Muscle layer of colon (tissue), 2 donors: ENCODE data around the gene PODXL.

ENCODE experiments used
- H3K27ac ChIP-seq: one replicate; pipeline ENCODE4 v1.7.0; 2013; ENCODE audit warnings: low read depth, mild to moderate bottlenecking, low read length, moderate library complexity
- H3K27me3 ChIP-seq, 2 donors: one replicate each; pipeline ENCODE4 v1.7.0; 2013; ENCODE audit warnings: low read length in 2 of 2, mild to moderate bottlenecking in 2 of 2; ENCODE audit not compliant: insufficient read depth in 2 of 2, control insufficient read depth in 1 of 2
- H3K36me3 ChIP-seq: one replicate; pipeline ENCODE4 v1.7.0; 2013; ENCODE audit warnings: mild to moderate bottlenecking, low read length; ENCODE audit not compliant: insufficient read depth
- H3K4me1 ChIP-seq: one replicate; pipeline ENCODE4 v1.7.0; 2013; ENCODE audit warnings: mild to moderate bottlenecking, low read length; ENCODE audit not compliant: insufficient read depth
- H3K4me3 ChIP-seq, 2 donors: one replicate each; pipeline ENCODE4 v1.7.0; 2013; ENCODE audit warnings: low read length in 2 of 2, low read depth in 1 of 2, mild to moderate bottlenecking in 1 of 2, moderate library complexity in 1 of 2
- H3K9ac ChIP-seq: one replicate; pipeline ENCODE4 v1.7.0; 2013; ENCODE audit warnings: low read length
- H3K9me3 ChIP-seq: one replicate; pipeline ENCODE4 v1.7.0; 2013; ENCODE audit warnings: mild to moderate bottlenecking, low read length
- donor health status: abdominal sarcoma.
- donor health status: Adenocarcinoma of cecum.

Gene PODXL

DNA sequence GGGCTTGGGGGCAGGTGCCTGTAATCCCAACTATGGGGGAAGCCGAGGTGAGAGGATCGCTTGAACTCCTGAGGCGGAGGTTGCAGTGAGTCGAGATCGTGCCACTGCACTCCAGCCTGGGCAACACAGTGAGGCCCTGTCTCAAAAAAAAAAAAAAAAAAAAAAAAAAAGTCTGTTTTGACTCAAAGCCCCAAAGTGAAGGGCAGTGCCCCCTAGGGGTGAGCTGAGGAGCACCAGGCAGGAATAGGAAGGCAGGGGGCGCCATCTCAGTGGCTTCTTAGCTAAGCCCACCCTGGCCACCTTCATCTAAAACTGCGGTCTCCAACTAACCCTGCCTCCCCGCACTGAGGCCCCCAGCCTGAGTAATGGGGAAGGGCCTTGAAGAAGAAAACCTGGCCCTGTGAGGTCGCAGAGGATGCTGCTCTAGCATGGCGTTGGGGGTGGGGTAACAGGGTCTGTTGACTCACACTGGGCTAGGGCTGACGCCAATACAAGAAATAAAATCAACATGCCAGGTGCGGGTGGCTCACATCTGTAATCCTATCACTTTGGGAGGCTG lies 9.8 kb downstream of the PODXL start:
- Histone ChIP-seq H3K4me3 (no peak overlapping the region), H3K4me1 (peaks cover 32% of the 10 kb centered on the region), H3K9me3 (no peaks in the 10 kb centered on the region), H3K9ac (no peak overlapping the region), H3K36me3 (no peaks in the 10 kb centered on the region), H3K27me3 (no peaks in the 10 kb centered on the region), H3K27ac (no peak overlapping the region)

DNA sequence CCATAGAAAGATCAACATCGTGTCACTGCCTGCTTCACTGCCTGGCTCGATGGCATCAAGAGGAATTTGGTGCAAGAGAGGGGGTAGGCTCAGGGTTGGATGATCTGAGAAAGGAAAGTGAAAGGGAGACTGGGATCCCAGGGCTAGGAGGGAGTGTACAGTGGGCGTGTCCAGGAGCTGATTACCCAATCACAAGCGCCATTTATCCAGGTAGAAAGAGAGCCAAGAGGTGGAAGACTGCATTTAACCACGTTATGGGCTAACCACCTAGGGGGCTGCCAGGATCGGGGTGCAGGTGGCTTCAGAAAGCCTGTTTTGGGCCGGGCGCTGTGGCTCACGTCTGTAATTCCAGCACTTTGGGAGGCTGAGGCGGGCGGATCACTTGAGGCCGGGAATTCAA lies 10.3 kb downstream of the PODXL start:
- H3K27ac ChIP-seq = no peak overlapping the region
- H3K4me3 ChIP-seq = no peak overlapping the region
- no peaks in the 10 kb centered on the region for H3K9me3 ChIP-seq
- no peaks in the 10 kb centered on the region for H3K36me3 ChIP-seq
- no peaks in the 10 kb centered on the region for H3K27me3 ChIP-seq
- H3K4me1 ChIP-seq = peaks cover 33% of the 10 kb centered on the region
- H3K9ac ChIP-seq = no peak overlapping the region

GRCh38 chr7:131544449-131545301 lies 11.8 kb downstream of the PODXL start:
- Histone ChIP-seq H3K36me3 (no peaks in the 10 kb centered on the region), H3K27ac (no peak overlapping the region), H3K9ac (no peak overlapping the region), H3K9me3 (no peaks in the 10 kb centered on the region), H3K4me3 (no peak overlapping the region), H3K27me3 (no peaks in the 10 kb centered on the region), H3K4me1 (peaks cover 42% of the 10 kb centered on the region)

- Histone ChIP-seq H3K27ac (no peak overlapping the region), H3K4me1 (peaks cover 49% of the 10 kb centered on the region)
These were observed 12.4 kb downstream of the PODXL start for GRCh38 chr7:131544021-131544420.

GRCh38 chr7:131543298-131543697 lies 13.1 kb downstream of the PODXL start:
- H3K27ac ChIP-seq = no peak overlapping the region

More at GRCh38 chr7:131544021-131544420, 12.4 kb downstream of the PODXL start:
- Histone ChIP-seq H3K36me3 (no peaks in the 10 kb centered on the region), H3K9me3 (no peaks in the 10 kb centered on the region), H3K4me3 (no peak overlapping the region), H3K27me3 (no peaks in the 10 kb centered on the region), H3K9ac (no peak overlapping the region)

DNA sequence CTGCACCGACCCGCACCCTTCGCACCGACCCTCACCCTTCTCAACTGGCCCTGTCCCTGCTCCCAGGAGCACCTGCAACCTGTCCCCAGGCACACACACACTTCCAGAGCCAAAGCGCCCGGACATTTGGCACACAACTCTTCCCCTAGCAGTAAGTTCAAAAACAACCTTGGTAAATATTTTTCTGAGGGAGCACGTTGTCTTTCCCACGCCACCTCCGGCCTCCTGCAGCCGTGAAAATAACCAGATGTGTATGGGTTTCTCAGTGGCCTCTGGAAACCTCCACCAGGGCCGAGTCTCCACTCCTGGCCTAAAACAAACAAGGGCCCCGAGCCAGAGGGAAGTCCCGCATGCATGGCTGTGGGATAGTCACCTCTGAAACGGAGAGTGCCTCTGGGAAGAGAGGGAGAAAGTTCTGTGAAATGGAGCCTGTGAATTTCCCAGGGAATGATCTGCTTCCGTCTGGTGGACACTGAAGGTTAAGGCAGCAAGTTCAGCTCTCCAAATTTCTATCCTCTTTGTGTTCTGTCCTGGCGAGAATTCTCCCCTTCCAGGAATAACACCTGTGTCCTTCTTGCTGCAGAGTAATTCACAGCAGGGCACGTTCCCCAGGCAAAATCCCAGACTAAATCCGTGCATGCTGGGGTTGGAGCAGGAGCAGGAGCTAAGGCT lies 15.8 kb downstream of the PODXL start:
- no peaks in the 10 kb centered on the region for H3K9me3 ChIP-seq
- no peak overlapping the region for H3K4me3 ChIP-seq
- H3K27ac ChIP-seq = peak overlapping the region; percentile 63

More at GRCh38 chr7:131543298-131543697, 13.1 kb downstream of the PODXL start:
- Histone ChIP-seq H3K4me1 (peaks cover 56% of the 10 kb centered on the region), H3K4me3 (no peak overlapping the region), H3K9ac (no peak overlapping the region), H3K9me3 (no peaks in the 10 kb centered on the region), H3K27me3 (no peaks in the 10 kb centered on the region), H3K36me3 (no peaks in the 10 kb centered on the region)

GRCh38 chr7:131538813-131539179 lies 17.6 kb downstream of the PODXL start:
- H3K27ac ChIP-seq = no peak overlapping the region

More for the DNA sequence above, 15.8 kb downstream of the PODXL start:
- Histone ChIP-seq H3K36me3 (no peaks in the 10 kb centered on the region), H3K4me1 (peaks cover 52% of the 10 kb centered on the region), H3K9ac (no peak overlapping the region), H3K27me3 (no peaks in the 10 kb centered on the region)

GRCh38 chr7:131538071-131538812 lies 18.2 kb downstream of the PODXL start:
- no peaks in the 10 kb centered on the region for H3K36me3 ChIP-seq
- H3K27me3 ChIP-seq = no peaks in the 10 kb centered on the region
- no peak overlapping the region for H3K9ac ChIP-seq
- H3K4me3 ChIP-seq = no peak overlapping the region
- no peak overlapping the region for H3K27ac ChIP-seq
- peaks cover 39% of the 10 kb centered on the region for H3K4me1 ChIP-seq
- H3K9me3 ChIP-seq = no peaks in the 10 kb centered on the region

More at GRCh38 chr7:131538813-131539179, 17.6 kb downstream of the PODXL start:
- Histone ChIP-seq H3K36me3 (no peaks in the 10 kb centered on the region), H3K4me3 (no peak overlapping the region), H3K9me3 (no peaks in the 10 kb centered on the region), H3K27me3 (no peaks in the 10 kb centered on the region), H3K9ac (no peak overlapping the region), H3K4me1 (peaks cover 39% of the 10 kb centered on the region)

GRCh38 chr7:131537571-131537978 lies 18.9 kb downstream of the PODXL start:
- H3K27ac ChIP-seq = no peak overlapping the region
- no peak overlapping the region for H3K9ac ChIP-seq
- H3K4me3 ChIP-seq = no peak overlapping the region
- H3K9me3 ChIP-seq = no peaks in the 10 kb centered on the region
- H3K27me3 ChIP-seq = no peaks in the 10 kb centered on the region
- peaks cover 39% of the 10 kb centered on the region for H3K4me1 ChIP-seq
- H3K36me3 ChIP-seq = no peaks in the 10 kb centered on the region

DNA sequence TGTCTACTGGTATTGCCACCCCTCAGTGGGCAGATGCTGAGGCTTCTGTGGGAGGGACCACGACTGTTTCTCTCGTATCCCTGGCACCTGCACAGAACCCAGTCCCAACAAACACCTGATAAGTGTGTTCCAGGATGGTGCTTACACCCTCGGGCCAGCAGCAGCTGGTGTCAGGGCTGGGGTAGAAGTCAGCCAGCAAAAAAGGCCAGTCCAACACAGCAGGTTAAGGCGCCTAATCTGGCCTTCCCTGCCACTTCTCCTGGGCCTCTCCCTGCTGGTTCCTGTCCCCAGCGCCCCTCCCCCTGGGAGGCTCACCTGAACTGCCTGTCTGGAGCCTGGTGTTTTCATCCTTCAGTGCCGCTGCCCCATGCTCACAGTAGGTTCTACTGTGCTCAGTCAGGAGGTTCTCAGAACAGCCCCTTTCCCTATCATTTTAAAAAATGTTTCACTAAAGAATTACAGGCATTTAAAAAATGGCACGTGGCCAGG lies 20.0 kb downstream of the PODXL start:
- Histone ChIP-seq H3K4me3 (no peak overlapping the region), H3K9me3 (no peaks in the 10 kb centered on the region), H3K27me3 (no peaks in the 10 kb centered on the region), H3K4me1 (peaks cover 31% of the 10 kb centered on the region), H3K27ac (no peak overlapping the region), H3K9ac (no peak overlapping the region), H3K36me3 (no peaks in the 10 kb centered on the region)
